UCSD-AML1 (cell line): ENCODE measurements around the gene DCBLD2.
A peak's percentile ranks its signal among the peaks of the same experiment; 100 is the strongest.

Experiments used
- DNase-seq: peaks from one replicate; lab custom pipeline; 2025; ENCODE audit not compliant: unreplicated experiment; lab: John Stamatoyannopoulos, UW

Gene DCBLD2

DNA sequence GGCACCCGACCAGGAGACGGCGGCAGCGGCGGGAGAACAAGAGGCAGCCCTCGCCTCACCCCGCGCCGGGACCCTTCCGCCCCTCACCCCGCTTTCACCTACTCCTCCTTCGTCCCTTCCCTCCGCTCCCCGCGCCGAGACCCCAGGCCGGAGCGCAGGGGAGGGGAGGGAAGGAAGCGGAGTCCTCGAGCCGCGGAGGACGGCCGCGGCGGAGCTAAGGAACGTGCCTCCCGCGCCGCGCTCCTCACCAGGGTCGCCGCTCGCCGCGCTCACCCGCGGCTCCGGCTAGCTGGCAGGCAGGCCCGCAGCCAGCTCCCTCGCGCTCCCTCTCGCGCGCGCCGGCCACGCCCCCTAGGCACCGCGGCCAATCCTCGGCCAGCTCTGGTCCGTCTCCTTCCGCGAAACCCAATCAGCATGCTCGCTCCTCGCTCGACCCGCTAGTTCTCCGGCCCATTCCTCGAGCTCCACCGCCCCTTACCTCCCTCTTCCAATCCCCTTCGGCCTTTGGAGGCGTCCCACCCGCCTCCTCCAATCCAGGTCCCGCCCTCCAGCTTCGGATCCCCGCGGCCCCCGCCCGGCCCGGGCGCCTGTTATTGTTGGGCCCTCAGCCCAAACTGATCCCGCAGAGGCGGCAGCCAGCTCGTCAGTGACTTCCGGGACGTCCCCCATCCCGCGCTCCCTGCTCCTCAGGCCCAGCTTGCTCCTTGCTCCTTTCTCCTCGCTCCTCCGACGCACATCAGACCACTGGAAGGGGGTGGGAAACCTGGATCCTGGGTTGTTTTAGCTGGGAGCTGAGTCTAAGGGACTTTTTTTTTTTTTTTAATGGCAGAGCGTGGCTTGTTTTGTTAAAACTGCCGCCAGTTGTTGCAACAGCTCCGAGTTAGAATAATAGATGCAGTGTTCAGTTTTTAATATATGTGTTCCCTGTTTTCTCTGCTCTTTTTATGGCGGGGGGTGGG is at the start of gene DCBLD2:
DCBLD2 (minus strand) TSS at position 304 of the 959 bp plus-strand sequence. CDS start 369 bp downstream, outside the sequence.
- peak; percentile 86 for DNase-seq

- no peak for DNase-seq
Observed at GRCh38 chr3:98945666-98946065, 44.2 kb upstream of the DCBLD2 start.

- no peak for DNase-seq
Observed at GRCh38 chr3:98945101-98945524, 43.6 kb upstream of the DCBLD2 start.

- no peak for DNase-seq
Observed at GRCh38 chr3:98930413-98930812, 28.9 kb upstream of the DCBLD2 start.

GRCh38 chr3:98921957-98922356 is 20.5 kb upstream of the DCBLD2 start:
- DNase-seq = no peak

GRCh38 chr3:98920166-98920565 is 18.7 kb upstream of the DCBLD2 start:
- DNase-seq = no peak

DNA sequence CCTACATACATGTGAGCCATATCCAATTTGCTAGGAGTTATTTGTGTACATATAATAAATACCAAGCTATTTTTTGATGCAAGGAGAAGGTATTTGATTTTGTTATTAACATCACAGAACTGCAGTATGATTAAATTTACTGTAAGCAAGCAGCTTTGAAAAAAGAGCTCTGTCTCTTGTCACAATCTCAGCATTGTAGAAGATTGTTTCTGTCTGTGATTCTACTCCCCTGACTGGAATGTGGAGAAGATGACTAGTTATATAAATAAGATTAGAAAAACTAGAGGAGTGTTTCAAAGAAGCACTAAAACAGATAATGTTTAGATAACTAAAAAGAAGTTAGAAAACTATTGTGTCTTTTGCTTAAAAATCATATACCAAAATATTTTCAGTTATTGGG is 17.1 kb upstream of the DCBLD2 start:
- no peak for DNase-seq

GRCh38 chr3:98917608-98918007 is 16.1 kb upstream of the DCBLD2 start:
- DNase-seq = no peak

DNA sequence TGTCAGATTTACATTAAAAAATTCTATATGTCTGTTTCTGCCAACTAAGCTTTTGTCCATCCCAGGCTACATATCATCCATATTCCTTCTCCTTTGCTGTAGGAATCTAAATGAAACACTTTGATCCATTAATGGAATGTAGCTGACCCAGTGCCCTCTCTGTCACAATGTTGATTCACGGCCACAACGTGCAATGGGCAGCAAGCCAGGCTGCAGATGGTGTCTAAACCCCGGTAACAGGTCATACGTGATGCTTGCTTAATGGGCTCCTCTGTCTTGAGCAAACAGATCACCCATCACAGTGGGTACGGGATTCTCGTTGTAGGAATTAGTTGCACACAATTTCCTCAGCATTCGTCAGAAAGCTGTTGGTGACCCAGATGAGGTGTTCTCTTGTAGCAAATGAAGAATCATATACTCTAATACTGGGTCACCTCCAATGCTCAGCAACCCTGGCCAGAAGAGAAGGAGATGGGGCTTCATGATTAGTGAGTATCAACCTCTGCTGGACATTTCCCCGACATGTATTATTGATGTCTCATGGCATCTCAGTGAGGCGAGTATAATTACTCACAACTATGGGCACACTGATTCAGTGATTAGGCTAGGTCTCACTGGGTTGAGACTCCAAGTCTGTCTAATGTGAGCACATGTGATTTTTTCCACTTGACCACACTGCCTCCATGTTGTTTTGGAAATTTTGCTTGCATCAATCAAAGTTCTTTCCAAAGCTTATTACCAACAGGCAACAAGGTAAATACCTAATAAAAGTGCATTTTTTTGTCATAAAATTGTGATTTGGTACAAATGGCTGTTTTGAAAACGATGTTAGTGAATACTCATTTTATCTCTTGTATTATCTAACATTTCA is 12.9 kb upstream of the DCBLD2 start:
- DNase-seq = no peak

- no peak for DNase-seq
Observed at GRCh38 chr3:98912448-98912847, 11.0 kb upstream of the DCBLD2 start.

DNA sequence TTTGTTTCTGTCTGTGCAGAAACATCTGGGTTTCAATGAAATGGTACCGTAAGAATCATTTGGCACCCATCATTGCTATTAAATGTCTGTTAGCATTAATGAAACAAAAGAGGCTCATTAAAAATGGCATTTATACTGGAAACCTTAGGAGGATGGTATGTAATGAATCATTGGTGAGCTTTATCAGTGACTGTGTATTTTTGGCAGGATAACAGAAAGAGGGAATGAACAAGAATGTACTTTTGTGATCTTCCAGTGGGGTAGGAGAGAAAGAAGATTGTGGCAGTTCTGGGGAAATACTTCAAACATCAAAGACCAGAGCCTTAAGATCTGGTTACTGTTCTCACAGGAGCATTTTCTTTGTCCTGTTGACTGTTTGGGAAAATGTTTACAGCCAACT is 4.7 kb upstream of the DCBLD2 start:
- no peak for DNase-seq

GRCh38 chr3:98903705-98904481 is 2.4 kb upstream of the DCBLD2 start:
- DNase-seq = no peak

- no peak for DNase-seq
Observed at GRCh38 chr3:98903099-98903498, 1.6 kb upstream of the DCBLD2 start.

DNA sequence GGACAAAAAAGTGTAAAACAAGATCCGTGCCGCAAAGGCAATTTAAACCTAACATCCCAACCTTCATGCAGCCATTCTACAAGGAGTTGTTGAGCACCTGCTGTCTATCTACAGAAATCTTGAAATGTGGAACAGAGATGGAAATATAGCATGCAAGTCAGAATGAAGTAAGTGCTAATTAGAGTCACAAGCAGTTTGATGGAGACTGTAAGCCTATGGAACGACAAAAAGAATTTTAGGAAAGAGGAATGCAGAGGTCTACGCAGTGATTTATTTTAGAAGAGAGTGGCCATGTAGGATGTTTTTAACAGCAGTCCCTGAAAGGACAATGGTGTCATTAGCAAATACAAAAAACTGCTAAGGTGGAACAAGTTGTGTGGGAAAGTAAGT is 851 bp upstream of the DCBLD2 start:
- no peak for DNase-seq

- no peak for DNase-seq
Observed at GRCh38 chr3:98901119-98901391, 440 bp downstream of the DCBLD2 start.

DNA sequence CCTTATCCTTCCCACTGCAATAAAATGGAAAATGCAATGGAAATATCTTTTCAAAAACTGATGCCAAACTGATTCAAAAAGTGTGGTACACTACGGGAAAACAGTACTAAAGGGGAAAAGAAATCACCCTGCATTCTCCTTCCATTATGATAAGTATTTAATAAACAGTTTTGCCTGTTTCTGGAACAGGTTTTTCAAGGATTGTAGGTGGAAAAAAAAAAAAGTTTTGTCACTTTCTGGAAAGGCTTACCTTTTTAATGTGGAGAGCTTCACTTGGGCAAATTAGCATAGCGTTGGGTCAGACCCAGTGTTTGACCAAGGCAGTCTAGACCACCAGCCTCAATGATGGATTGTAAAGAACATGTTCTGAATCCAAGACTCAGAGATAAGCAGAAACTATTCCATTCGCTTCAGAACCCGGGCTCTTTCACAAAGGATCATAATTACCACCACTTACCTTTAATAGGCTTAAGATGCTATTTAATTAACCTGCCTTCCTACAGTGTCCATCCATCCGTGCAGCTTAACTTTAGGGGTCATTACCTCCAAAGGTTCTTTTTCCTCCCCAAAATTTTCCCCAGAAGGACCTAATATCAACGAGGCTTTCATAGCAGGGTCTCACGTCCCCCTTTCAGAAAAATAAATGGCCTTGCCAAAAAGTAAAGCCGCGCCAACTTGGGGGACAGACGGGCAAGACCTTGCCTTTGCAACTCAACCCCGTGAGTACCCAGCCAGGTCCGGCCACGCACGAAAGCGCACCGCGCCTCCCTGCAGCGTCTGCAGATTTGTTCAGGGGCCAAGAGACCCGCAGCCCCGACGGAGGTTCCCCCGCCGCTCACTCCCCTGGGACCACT is 1.0 kb downstream of the DCBLD2 start:
- DNase-seq = no peak

DNA sequence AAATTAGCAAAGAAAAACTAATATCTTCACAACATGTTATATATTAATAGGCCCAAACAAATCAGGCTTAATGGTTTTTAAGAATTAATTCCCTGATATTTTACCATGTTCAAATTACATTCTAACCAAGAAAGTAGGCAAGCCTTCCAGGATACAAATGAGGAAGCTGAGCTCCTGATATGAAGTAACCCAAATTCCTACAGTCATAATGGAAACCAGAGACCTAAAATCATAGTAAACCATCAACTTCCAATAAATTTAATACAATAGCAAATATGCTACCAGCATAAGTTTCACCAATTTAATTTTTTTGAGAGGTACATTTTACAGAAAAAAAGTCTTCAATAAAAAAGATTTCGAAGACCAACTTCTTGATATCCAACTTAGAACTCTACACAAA is 3.8 kb downstream of the DCBLD2 start:
- DNase-seq = no peak

DNA sequence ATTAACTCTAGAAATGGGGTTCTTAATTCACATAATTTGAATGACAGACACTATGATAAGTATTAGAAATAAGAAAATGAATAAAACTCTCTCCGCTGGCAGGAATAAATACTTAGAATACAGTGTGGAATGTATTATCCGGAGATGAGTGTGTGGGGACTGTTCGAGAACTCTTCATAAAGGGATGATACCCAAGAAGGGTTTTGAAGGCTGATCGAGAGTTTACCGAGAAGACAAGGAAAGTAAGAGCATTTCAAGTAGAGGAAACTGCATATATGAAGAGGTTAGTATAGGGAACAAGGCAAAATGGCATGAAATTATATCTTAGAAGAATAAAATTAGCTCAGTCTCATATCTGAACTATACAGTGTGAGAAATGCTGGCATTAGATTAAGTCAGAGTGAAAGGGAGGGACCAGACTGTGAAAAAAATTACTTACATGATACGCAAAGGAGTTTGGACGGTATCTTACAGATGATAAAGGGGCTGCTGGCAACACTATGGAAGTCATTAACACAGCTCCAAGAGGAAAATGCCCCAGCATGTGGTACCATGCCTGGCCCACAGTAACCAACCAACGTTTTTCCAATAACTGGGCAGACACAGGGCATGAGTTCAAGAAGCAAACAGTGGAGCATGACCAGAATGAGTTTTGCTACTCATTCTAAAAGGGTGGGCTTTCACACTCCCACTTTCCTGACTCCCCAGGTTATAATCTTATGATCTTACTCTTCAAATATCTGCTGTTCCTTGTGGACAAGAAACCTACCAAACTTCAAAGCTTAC is 6.5 kb downstream of the DCBLD2 start:
- no peak for DNase-seq

GRCh38 chr3:98893740-98894139 is 7.8 kb downstream of the DCBLD2 start:
- DNase-seq = no peak

DNA sequence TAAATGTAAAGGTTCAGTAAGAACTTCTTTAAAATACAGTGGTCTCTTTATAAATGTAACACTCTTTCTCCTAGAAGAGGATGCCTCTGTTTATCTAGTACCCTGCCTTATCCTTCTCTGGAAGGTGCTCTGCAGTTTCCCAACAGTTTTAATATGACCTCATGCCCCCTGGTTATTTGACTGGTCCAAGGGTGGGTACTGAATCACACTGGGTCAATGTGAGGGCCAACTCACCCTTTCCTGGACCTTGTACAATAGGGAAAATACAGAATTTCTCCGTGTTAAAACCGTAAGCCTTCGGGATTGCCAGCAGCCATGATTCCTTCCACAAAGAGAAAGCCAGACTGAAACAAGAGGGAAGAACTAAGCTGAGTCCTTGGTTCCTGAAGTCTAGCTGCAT is 9.2 kb downstream of the DCBLD2 start:
- DNase-seq = no peak
